Cardiac ventricle fibroblast (primary cell): ENCODE results near the gene LIG1. TPM values are rescaled to one million over a fixed set of nuclear protein-coding genes. Genes with fewer than 3 reads are reported as not detected.

ENCODE experiments used
- total RNA-seq: library from RNA; depleted of rRNA; stranded (reverse); fragments of >200 nt; gene quantifications from 2 replicates; pipeline ENCODE4 v1.2.3, GENCODE V29; 2015

LIG1 gene
- total RNA-seq, result 5.3 and 11.1 TPM in 2 replicates

DNA sequence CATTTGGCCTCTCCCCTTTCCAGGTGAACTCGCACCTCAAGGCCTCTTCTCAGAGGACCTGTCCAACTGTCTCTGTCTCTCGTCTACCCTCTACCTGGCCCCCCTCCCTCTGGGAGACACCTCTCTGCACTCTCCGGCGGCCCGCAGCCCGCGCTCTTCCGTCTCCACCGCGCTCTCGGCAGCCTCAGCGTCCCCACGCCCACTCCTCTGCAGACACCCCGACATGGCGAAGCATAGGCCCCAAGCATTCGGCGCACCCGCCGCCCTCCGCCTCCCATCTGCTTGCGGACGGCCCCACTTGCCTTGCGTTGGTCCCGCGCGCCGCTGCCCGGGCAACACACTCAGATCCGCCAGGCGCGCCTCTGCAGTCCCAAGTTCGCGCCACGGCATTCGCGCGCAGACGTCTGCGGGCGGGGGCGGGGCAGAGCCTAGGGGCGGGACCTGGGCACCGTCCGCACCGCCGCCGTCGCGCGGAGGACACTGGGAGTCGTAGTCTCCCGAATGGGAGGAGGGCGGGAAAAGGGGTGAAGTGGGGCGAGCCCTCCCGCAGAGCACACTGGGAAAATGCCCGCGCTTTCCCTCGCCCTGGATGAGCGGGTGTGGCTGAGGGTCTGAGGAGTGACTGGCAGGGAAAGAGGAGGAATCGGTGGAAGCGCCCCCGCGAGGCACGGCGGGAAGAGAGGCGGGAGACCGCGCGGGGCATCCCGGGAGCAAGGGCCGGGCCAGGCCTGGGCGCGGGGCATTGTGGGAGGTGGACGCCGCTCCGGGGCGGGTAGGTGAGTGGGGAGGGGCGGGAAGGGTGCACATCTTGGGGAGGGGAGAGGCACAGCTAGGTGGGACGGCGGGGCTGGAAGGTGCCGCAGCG lies at the start of gene LIG1, which contains the start of gene ZSWIM9:
Gene LIG1, minus strand, starts transcription at position 406 of the 865 bp plus-strand sequence. CDS start 4,778 bp downstream, outside the sequence.
Gene ZSWIM9, plus strand, starts transcription at position 742 of the 865 bp plus-strand sequence. CDS start 1,123 bp downstream, outside the sequence.

DNA sequence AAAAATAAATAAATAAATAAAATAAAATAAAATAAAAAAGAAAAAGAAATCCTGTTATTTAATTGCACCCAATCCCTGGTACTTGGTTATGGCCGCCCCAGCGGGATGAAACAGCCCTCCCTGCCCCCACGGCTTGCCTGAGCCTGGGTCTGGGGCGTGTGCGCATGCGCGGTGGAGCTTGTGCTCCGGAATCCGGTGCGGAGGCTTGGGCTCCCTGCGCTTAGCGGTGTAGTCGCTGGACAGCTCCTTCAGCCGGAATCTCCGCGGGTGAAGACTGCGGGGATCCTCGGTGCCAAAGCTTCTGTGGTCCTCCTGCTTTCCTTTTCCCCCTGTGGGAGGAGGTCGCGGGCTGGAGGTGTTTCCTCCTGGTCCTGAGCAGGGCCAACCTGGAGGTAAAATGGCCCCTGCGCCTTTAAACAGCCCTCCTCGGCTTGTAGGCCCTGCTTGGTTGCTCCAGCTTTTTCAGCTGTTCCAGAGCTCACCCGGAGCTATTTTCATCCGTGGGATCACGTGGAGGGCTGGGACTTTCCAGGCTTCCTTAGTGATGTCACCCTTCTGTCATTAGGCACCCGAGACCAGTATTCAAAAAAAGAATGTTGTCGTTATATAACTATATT lies 59.7 kb downstream of the LIG1 start, which contains the start of gene PLA2G4C:
Gene PLA2G4C, minus strand, starts transcription at position 468 of the 617 bp plus-strand sequence. CDS start 4,288 bp downstream, outside the sequence.

Other genes with a start within 250 kb of the LIG1 start
- gene BSPH1, start 178.2 kb downstream of the LIG1 start, total RNA-seq, result not detected in 2 replicates
- gene ELSPBP1, start 175.7 kb downstream of the LIG1 start, total RNA-seq, result not detected in 2 replicates
- not detected in 2 replicates for gene CABP5, start 126.3 kb downstream of the LIG1 start, total RNA-seq
- gene PLA2G4C, start 59.5 kb downstream of the LIG1 start, total RNA-seq, result 0.83 and 2.6 TPM in 2 replicates
- 1.6 and 4.2 TPM in 2 replicates for gene ZSWIM9, start 336 bp upstream of the LIG1 start, total RNA-seq
- gene CARD8, start 85.6 kb upstream of the LIG1 start, total RNA-seq, result 12.3 and 17.7 TPM in 2 replicates
- gene ZNF114, start 99.7 kb upstream of the LIG1 start, total RNA-seq, result 0.94 and 1.9 TPM in 2 replicates
- gene EMP3, start 155.2 kb upstream of the LIG1 start, total RNA-seq, result 72.7 and 88.5 TPM in 2 replicates
- gene TMEM143, start 193.6 kb upstream of the LIG1 start, total RNA-seq, result 4.3 and 4.5 TPM in 2 replicates
- not detected in 2 replicates for gene SYNGR4, start 194.0 kb upstream of the LIG1 start, total RNA-seq
- gene KDELR1, start 221.2 kb upstream of the LIG1 start, total RNA-seq, result 192 and 204 TPM in 2 replicates
- 2.1 and 2.4 TPM in 2 replicates for gene GRIN2D, start 223.3 kb upstream of the LIG1 start, total RNA-seq